T1000 (cell line): Measurements from ENCODE around the gene BTRC.
A peak's percentile ranks its signal among the peaks of the same experiment; 100 is the strongest.

ENCODE experiments used
- DNase-seq: peaks from one replicate; lab custom pipeline; 2025; ENCODE audit warnings: mixed read lengths; lab: John Stamatoyannopoulos, UW

Gene BTRC

DNA sequence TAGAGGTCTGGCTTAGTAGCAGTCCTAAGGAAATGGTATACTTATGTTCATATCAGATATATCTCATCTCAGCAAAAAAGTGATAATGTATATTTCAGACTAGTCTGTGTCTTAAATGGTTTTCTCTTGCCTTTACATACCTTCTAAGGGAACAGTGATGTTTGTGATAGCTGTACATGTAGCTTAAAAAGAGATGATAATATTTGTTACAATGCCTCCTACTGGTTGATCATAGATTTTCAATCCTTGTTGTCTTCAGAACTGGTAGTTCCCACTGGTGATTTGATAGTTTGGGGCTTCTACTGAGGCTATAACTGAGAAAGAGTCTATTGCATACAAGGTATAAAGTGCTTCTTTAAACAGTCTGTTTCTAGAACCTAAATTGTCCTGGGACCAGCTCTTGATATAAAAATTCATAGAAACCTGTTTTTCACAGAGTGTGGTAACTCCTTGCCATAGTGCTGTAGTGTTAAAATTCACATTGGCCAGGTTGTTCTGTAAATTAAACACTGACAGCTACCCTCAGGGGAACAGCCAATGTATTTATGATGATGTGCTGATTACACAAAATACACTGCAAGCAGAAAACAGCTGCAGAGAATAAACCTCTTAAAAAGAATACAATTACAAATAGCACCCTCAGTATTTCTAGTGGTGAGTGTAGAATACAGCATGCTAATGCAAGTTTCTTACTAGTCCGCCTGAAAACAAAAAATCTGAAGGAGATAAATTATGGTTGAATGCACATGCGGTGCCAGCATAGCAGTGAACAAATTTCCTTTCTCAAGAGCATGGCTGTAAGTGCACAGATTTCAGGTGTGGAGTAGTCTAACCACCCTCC, 90.3 kb downstream of the BTRC start:
- no peak for DNase-seq

DNA sequence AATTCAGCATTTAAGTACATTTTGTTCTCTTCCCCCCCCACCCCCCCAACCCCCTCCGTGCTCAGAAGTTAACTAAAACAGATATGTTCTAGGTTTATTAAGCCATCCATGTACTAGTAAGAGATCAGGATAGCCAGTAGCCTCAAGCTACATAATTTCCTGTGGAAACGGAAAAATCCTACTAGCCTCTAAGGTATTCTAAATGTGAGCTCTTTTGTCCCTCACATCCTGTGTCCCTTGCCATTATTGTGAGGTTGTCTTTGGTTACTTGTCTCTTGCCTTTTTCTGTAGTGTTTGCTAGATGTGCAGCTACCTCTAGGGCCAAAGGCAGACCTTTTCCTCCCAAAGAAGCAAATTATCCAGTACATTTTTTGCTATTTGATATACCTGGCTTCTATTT, 92.1 kb downstream of the BTRC start:
- no peak for DNase-seq

DNA sequence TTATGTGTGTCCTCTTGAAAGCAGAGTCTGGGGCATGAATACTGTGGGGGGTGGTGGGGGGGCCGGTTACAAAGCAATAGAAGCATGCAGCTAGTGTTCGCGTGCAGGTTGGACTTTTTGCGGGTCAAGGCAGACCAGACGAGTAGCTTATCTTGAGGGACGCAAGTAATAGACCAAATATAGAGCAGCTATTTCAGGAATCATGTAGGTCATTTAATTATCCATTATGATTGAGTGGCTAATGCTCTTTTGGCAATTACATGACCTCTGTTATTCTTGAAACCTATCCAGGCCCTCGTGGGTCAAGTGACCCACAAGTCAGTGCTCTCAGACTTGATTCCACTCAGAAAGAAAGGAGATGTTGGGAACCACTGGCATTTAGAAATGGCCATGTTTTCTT, 93.0 kb downstream of the BTRC start:
- DNase-seq: no peak

DNA sequence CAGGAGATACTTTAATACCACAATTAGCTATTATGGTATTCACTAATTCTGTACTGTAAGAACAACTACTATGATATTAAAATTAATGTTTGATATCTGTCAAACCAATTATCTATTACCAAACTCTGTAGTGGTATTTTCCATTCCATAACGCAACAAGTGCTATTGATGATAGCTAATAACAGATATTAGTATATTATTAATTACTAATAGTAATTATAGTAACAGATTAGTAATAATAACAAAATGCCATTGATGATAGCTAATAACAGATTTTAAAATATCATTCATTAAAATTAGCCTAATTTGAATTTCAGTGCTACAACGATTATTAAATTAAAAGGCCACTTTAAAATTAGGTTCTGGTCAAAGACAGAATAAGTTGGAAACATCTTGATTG, 93.5 kb downstream of the BTRC start:
- DNase-seq: no peak

DNA sequence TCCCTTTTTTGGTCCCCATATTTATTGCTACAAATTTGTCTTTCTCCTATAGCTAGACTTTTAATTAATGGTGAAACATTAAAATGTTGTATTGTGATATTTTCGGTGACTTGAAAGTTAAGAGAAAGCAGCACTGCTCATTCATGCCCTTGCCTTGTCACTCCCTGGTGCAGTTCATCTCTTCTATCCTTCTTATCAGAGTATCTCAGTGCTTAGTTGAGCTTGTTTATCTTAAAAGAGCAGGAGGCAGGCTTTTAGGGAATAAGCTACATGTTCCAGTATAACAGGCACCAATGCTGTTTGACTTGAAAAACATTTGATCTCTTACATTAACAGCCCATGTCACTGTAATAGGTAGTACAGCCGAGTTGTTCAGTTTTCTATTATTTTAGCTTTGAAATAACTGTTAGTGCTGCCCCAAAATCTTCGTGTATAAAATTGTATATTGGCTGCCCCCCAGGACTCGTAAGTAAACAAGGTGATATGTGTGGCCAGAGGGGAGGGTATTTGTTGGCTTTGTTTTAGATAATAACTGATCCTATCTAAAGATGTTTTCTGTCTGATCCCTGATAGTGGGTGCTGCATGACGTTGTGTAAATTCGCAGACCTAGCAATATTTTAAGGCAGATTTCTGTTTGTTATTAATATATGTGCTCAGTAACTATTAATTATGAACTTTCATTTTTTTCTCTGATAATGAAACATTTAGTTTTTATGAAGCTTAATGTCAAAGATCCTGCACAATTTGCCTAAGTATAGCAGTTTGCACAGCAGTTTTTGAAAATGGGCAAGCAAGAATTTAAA, 96.5 kb downstream of the BTRC start:
- no peak for DNase-seq

DNA sequence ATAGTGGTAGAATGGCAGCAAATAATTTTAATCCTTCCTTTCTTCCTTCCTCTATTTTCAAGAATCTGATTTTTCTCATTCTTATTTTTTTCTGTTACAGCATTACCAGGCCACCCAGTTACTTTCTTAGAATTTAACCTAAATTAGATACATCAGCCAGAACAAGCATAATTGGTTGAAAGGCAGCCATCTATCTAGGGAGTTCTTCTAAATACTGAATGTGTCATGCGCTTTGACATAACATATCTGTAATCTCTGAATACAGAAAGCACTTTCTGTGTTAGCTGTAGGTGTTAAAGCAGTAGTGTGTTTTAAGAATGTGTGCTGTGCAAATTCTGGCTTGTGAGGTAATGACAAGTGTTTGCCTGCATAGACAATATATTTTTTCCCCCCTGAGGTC, 97.3 kb downstream of the BTRC start:
- DNase-seq: no peak

DNA sequence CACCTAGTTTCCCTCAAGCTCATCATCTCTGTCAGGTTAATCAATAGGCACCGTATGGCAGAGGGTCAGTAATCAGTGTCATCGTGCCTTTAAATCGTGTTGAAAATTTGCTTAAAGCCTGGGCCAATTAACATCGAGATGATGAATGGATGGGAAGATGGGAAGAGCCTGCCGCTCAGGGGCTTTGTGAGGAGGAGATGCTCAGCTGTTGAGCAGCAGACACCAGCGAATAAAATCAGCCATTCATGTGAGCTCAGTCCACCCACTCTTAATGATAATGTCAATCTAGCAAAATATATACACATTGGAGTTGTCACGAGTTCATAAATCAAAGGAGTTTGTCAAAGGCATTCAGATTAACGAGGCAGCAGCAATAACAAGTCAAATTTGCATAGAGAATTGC, 97.7 kb downstream of the BTRC start:
- no peak for DNase-seq

DNA sequence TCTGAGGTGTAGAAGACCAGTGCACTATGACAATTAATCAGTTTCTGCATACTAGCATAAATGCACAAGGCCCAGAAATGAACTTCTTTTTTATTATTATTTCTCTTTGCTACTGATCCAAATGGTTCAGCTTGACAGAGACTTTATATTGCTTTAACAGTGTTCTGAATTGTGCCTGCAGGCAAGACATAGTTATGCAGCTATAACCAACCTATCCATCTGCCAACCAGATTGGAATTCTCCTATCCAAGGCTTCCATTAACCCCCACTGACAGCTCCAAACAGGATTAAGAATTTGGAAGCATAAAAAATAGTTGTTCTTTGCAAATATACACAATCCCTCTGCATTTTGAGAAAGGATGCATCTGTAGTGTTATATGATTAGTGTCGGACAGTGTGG, 98.2 kb downstream of the BTRC start:
- DNase-seq: no peak

DNA sequence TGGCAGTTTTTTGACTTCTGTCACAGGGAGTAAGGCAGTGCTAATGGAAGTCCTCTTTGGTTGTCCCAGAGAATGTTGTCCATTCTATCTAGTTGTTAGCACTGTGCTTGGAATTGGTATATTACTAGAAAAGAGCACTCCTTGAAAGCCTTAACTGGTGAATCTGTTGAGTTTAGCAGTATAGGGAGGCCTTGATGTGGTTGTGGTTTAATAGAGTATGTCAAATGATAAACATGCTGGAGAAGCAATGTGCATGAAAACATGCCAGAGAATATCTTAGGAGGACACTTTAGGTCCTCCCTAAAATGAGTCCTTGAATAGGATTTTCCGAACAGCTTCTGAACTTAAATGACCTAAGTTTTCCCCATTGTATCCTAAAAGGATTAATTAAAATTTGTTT, 98.6 kb downstream of the BTRC start:
- DNase-seq: no peak

DNA sequence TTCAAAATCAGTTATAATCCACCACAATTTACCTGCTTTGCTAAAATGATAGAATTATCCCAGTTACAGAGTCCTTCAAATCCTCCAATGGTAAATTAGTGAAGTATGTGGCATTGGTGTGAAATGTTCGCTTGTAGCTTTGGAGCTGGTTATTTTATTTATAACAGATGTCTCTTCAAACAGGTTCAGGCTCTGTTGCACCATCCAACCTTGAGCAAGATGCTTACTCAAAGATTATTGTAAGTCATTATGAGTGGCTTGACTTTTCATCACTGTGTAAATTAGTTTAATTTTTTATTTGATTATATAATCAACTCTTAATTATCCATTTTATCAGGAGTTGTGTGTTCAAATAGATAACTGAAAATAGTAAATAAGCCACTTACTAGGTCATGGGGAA, 99.4 kb downstream of the BTRC start:
- no peak for DNase-seq

DNA sequence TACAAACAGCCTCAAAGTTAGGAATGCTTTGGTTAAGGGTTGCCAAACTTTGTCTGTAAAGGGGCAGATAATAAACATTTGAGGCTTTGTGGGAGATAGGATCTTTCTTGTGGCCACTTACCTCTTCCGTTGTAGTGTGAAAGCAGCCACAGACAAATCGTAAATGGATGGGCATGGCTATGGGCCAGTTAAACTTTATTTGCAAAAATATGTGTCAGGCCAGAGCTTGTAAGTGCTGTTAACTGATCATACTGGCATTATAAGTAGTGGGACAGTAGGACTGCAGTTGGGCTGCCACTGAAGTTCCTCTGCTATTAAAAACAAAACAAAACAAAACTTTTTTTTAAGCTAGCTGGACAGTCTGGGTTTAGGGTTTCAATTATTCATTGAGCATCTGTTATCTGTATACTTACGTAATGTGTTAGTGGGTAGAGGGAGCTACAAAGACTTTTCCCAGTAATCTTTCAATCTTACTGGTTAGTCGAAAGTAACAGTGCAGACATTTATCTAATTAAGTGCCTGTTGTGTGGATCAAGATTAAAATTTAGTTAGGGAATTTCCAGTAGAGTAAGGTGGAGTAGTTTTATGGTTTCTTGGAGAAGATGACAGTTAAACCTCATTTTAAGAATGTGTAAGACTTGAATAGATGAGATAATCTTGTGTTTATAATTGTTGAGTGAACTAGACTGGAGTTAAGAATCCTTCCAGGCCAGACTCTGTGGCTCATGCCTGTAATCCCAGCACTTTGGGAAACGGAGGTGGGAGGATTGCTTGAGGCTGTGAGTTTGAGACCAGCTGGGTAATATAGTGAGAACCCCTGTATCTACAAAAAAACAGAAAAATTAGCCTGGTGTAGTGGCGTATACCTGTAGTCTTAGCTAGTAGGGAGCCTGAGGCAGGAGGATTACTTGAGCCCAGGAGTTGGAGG, 100.1 kb downstream of the BTRC start:
- DNase-seq: no peak

DNA sequence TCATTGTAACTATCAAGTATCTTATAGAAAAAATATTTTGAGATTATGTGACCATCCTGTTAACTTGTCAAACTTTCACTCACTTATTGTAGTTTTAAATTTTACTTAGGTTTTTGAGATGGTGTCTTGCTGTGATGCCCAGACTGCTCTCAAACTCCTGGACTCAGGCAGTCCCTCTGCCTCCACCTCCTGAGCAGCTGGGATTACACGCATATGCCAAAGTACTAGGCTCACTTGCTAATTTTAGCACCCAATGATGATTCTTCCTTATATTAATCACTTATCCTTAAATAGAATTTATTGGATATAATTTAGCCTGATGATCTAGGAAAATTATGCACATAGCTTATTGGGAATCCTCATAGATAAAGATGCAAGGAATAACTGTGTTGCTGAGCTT, 104.9 kb downstream of the BTRC start:
- DNase-seq: no peak

DNA sequence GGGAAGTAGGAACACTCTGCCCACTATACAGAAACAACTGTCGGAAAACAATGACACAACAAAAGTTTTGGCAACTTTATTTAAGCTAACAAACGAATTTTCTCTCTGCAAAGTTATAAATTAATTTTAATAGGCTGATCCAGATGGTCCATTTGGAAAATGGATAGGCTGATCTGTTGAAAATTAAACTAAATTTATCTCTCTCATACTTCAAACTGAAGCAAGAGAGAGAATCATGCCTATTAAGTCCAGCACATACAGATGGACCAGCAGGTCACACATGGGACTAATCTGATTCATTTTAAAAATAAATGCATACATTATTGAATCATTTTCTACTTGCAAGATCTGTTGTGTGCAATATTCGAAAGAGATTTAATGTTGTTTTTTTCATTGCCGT, 110.1 kb downstream of the BTRC start:
- no peak for DNase-seq

DNA sequence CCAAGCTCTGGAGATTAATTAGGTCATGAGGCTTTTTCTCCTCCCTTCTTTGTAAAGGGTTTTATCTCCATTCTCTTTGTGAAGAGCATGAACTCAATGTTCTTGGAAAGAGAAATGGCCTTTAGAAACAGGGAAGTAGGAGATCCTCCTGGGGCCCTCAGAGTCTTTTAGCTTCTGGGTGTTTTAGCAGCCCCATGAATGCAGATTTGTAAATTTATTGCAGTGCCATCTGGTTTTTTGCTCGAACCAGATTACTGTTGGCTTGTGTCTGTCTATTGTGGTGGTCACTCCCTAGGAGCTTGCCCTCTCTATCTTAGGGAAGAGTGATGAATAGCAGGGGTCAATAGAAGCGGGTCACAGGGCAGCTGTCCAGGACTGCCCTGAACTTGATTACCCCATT, 110.6 kb downstream of the BTRC start:
- DNase-seq: no peak

DNA sequence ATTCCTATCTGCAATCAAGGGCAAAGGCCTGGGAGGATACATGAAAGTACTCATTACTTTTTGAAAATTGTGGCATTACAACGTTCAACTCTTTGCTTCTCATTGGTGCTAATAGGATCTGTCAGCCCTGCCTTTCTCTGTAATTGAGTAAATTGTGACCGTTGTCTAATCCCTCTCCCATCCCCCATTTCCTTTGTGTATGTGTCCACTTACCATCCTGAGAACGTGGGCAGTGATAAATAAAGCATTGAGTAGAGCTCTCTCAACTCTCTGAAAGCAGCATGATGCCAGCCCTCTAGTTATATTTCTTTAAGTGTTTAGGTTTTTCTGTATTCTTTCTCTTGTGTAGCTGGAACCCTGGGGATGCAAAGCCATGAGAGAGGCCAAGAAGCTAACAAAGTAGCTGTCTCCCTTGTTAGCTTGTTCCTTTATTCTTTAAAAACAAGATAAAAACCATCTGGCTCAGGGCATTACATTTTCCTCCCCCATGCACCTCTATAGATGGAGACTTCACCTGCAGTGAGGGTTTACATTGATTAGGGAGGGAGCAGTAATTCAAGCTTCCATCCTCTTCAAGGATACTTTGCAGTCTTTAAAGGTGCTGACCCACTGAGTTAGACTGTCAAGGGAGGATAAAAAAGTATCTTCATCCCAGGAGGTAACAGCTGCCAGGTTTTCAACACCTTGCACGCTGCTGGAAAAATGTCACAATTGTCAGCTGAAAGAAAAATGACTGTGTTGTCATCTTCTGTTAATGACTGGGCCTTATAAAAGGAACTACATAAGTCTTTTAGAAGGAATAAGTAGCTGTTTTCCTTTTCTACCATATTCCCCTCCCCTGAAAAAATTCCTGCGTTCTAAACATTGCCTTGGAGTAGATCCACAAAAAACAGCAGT, 112.3 kb downstream of the BTRC start:
- no peak for DNase-seq

DNA sequence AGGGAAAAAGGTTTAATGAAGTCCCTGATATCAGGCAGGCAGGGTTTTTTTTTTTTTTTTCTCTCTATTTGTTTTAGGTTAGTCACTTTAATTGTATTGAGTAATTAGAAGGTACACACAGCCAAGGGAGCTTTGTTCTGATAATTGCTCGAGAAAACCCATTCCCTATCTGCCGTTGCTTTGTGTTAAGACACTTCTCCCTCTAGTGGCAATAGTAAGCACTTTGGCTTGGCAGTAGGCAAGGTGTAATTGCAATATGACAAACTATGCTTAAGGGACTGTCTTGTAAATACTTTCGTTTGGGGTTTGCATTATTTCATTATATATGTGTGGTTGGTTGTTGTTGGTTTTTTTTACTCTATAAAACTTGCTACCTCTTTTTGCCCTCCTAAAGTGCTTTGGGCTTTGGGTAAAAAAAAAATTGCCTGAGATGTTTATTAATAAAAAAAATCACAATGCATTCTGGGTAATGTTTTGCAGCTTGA, 113.4 kb downstream of the BTRC start:
- DNase-seq: peak; percentile 11

DNA sequence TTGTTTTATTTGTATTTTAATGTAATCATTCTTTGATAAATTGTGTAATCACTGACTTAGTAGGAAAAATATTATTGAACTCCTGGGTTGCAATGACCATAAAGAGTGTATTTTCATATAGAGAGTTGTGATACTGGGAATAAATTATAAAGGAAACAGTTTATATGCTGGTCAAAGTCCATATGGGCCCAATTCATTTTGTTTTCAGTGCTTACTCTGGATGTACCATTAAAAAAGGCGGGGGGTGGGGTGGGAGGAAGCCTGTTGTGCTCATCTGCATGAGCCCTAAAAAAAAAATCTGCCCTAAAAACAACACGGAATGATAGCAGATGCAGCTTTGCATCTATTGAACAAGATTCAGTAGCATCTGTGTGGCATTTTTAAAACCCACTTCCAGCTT, 114.2 kb downstream of the BTRC start:
- DNase-seq: no peak

DNA sequence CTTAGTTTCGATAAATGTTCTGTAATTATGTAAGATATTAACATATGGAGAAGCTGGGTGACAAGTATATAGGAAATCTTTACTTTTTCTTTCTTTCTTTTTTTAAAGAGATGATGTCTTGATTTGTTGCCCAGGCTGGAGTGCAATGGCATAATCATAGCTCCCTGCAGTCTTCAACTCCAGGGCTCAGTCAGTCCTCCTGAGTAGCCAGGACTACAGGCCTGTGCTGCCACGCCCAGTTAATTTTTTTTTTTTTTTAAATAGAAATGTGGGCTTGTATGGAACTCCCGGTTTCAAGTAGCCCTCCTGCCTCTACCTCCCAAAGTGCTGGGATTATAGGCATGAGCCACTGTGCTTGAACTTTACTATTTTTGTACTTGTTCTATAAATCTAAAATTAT, 122.4 kb downstream of the BTRC start:
- no peak for DNase-seq

DNA sequence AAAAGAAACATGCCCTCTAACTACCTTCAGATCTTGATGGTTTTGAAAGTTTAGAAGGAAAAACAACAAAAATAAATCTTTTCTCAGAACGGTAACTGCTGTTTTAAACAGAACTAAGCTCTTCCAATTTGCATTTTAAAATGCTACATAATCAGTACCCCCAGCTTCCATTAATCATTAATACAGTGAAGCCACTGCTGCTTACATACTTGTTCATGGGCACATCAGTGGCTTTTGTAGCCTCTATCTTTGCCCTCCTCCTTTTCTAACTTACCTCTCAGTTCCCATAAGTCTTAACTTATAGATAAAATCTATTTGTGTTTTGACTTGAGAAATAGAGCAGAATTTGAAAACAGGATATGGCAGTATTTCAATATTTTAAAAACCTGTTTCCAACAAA, 125.0 kb downstream of the BTRC start:
- DNase-seq: no peak

DNA sequence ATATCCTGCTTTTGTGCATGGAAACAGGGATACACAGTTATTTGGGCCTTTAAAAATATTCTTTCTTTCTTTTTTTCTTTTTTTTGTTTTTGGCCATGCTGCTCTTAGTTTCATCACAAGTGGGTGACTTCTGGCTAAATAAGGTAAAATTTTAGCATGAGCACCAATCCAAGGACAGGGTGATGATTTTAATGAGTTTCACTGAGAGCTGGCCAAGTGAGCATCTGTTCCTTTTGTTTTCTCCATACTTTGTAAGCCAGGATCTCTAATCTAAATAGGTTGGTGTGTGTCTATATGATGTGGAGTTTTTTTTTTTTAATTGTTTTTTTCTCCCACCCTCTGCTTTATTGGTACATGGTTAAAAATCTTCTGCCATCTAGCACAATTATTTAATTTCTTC, 127.3 kb downstream of the BTRC start:
- DNase-seq: no peak

DNA sequence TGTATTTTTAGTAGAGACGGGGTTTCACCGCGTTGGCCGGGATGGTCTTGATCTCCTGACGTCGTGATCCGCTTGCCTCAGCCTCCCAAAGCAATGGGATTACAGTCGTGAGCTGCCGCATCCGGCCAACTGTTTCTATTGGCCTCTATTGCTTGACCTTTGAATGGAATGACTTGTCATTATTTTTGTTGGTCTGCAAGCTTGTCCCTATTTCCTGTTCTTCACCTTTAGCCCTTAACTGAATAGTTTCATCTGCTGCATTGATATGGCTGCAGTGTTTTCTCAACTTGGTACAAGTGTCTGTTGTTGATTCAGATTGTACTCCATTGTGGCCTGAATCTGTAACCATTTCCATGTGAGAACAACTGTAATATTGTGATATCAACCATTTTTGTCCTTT, 128.6 kb downstream of the BTRC start:
- DNase-seq: no peak
